SH-SY5Y (cell line): Measurements from ENCODE around the gene FJX1.

Experiments
- GATA2 ChIP-seq: IDR thresholded peaks from 2 replicates; pipeline ENCODE4 v1.6.1; 2011; ENCODE audit warnings: mild to moderate bottlenecking, low read depth, low read length
- GATA3 ChIP-seq: IDR thresholded peaks from 2 replicates; pipeline ENCODE4 v1.6.1; 2011; ENCODE audit warnings: low read depth, mild to moderate bottlenecking, low read length, moderate library complexity

- TF ChIP-seq GATA2 = no peak
- TF ChIP-seq GATA3 = no peak
These were observed at the start of gene FJX1 for GRCh38 chr11:35617687-35618496.
